ENCODE measurements around the gene TSPAN3. TPM values are rescaled to one million over a fixed set of nuclear protein-coding genes. Genes with fewer than 3 reads are reported as not detected.

TSPAN3 gene
- total and polyA plus RNA-seq, 4 donors, result 49.3 to 82.8 (median 78.7) TPM

DNA sequence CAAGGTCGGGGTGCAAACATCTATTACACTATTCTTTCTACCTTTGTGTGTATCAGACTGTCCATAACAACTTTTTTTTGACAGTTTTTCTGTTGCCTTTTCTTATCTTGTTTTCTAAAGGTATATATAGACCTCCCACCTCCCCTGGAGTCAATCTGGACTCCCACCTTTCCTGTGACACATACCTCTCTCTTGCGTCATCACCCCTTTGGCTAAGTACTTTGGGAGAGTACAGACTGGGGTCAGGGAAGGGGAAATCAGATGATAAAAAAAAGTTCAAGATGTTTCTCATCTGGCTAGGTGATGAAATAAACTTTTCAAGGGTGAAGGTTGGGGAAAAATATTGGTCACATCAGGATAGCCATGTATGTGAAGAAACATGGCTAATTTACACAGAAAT is 17.2 kb downstream of the TSPAN3 start:
- H3K27me3 ChIP-seq (ENCODE audit: control insufficient read depth in 4 of 4, insufficient read depth in 4 of 4, low read length in 3 of 4), result no peaks in the 10 kb centered on the region
- peaks cover 0 to 7% (median 3%) of the 10 kb centered on the region in 4 donors for H3K36me3 ChIP-seq (ENCODE audit: control insufficient read depth in 4 of 4, insufficient read depth in 3 of 4, low read depth in 1 of 4, low read length in 3 of 4)
- TF ChIP-seq FOXA2 (IDR thresholded peaks at IDR 0.05) (no peak), RXRA (IDR thresholded peaks at IDR 0.05) (no peak), FOXA1 (IDR thresholded peaks at IDR 0.05) (no peak), JUND (IDR thresholded peaks at IDR 0.05) (no peak), YY1 (IDR thresholded peaks at IDR 0.05) (no peak), NR2F2 (IDR thresholded peaks at IDR 0.05) (no peak), HNF4A (conservative IDR thresholded peaks at IDR 0.05) (no peak)
- TF ChIP-seq, protein P1, sequence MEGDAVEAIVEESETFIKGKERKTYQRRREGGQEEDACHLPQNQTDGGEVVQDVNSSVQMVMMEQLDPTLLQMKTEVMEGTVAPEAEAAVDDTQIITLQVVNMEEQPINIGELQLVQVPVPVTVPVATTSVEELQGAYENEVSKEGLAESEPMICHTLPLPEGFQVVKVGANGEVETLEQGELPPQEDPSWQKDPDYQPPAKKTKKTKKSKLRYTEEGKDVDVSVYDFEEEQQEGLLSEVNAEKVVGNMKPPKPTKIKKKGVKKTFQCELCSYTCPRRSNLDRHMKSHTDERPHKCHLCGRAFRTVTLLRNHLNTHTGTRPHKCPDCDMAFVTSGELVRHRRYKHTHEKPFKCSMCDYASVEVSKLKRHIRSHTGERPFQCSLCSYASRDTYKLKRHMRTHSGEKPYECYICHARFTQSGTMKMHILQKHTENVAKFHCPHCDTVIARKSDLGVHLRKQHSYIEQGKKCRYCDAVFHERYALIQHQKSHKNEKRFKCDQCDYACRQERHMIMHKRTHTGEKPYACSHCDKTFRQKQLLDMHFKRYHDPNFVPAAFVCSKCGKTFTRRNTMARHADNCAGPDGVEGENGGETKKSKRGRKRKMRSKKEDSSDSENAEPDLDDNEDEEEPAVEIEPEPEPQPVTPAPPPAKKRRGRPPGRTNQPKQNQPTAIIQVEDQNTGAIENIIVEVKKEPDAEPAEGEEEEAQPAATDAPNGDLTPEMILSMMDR (IDR thresholded peaks at IDR 0.05; ENCODE audit: low read depth, low read length, missing input control), result no peak
- H3K4me1 ChIP-seq (ENCODE audit: control insufficient read depth in 4 of 4, insufficient read depth in 4 of 4, low read length in 3 of 4), result peaks cover 0 to 7% (median 6%) of the 10 kb centered on the region in 4 donors
- H3K9me3 ChIP-seq (ENCODE audit: control insufficient read depth in 4 of 4, low read length in 3 of 4), result no peaks in the 10 kb centered on the region
- no peak overlapping the region for H3K9ac ChIP-seq (ENCODE audit: low read depth in 1 of 2, low read length in 2 of 2)
- DNase-seq (ENCODE audit: low spot score), result no peak
- 95% methylated on average over 2 of the region's 2 CpGs for WGBS
- no peak overlapping the region for H3K4me3 ChIP-seq (ENCODE audit: low read depth in 1 of 3, low read length in 3 of 3)
- H3K27ac ChIP-seq (ENCODE audit: low read depth in 1 of 2, low read length in 2 of 2), result no peak overlapping the region

DNA sequence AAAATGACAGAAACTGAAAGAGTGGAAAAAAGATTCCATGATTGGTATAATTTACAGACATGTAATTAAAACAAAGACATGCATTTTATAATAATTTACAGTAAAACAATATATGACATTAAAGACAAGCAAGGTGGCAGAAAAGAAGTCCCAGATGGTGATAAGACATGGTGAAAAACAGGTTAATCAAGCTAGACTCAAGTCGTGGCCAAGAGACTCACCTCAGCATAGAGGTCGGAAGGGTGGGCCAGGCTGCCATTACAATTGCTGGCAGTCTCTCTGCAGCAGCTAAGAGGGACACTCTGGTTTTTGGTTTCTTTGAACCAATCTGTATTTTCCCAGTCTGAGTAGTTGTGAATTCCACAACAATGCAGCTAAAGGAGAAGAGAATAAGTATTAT is 18.4 kb downstream of the TSPAN3 start:
- Histone ChIP-seq H3K27me3 (ENCODE audit: control insufficient read depth in 4 of 4, insufficient read depth in 4 of 4, low read length in 3 of 4) (no peaks in the 10 kb centered on the region), H3K27ac (ENCODE audit: low read depth in 1 of 2, low read length in 2 of 2) (no peak overlapping the region), H3K9me3 (ENCODE audit: control insufficient read depth in 4 of 4, low read length in 3 of 4) (no peaks in the 10 kb centered on the region), H3K4me3 (ENCODE audit: low read depth in 1 of 3, low read length in 3 of 3) (no peak overlapping the region), H3K9ac (ENCODE audit: low read depth in 1 of 2, low read length in 2 of 2) (no peak overlapping the region), H3K36me3 (ENCODE audit: control insufficient read depth in 4 of 4, insufficient read depth in 3 of 4, low read depth in 1 of 4, low read length in 3 of 4) (peaks cover 0 to 7% (median 3%) of the 10 kb centered on the region in 4 donors), H3K4me1 (ENCODE audit: control insufficient read depth in 4 of 4, insufficient read depth in 4 of 4, low read length in 3 of 4) (peaks cover 0 to 2% (median 0%) of the 10 kb centered on the region in 4 donors)
- 84% methylated on average over 2 of the region's 2 CpGs for WGBS
- DNase-seq (ENCODE audit: low spot score), result no peak
- TF ChIP-seq RXRA (IDR thresholded peaks at IDR 0.05) (no peak), JUND (IDR thresholded peaks at IDR 0.05) (no peak), HNF4A (conservative IDR thresholded peaks at IDR 0.05) (no peak), HNF4G (IDR thresholded peaks at IDR 0.05) (no peak), FOXA1 (IDR thresholded peaks at IDR 0.05) (no peak), EGR1 (IDR thresholded peaks at IDR 0.05; ENCODE audit: low read depth in 2 of 2) (no peak), TAF1 (conservative IDR thresholded peaks at IDR 0.05) (no peak), SP1 (IDR thresholded peaks at IDR 0.05) (no peak), YY1 (IDR thresholded peaks at IDR 0.05) (no peak), NR2F2 (IDR thresholded peaks at IDR 0.05) (no peak), RAD21 (IDR thresholded peaks at IDR 0.05) (no peak), FOXA2 (IDR thresholded peaks at IDR 0.05) (no peak), GABPA (IDR thresholded peaks at IDR 0.05 in 1 of 2, conservative IDR thresholded peaks at IDR 0.05 in 1 of 2) (no peak)
- TF ChIP-seq, protein P2, sequence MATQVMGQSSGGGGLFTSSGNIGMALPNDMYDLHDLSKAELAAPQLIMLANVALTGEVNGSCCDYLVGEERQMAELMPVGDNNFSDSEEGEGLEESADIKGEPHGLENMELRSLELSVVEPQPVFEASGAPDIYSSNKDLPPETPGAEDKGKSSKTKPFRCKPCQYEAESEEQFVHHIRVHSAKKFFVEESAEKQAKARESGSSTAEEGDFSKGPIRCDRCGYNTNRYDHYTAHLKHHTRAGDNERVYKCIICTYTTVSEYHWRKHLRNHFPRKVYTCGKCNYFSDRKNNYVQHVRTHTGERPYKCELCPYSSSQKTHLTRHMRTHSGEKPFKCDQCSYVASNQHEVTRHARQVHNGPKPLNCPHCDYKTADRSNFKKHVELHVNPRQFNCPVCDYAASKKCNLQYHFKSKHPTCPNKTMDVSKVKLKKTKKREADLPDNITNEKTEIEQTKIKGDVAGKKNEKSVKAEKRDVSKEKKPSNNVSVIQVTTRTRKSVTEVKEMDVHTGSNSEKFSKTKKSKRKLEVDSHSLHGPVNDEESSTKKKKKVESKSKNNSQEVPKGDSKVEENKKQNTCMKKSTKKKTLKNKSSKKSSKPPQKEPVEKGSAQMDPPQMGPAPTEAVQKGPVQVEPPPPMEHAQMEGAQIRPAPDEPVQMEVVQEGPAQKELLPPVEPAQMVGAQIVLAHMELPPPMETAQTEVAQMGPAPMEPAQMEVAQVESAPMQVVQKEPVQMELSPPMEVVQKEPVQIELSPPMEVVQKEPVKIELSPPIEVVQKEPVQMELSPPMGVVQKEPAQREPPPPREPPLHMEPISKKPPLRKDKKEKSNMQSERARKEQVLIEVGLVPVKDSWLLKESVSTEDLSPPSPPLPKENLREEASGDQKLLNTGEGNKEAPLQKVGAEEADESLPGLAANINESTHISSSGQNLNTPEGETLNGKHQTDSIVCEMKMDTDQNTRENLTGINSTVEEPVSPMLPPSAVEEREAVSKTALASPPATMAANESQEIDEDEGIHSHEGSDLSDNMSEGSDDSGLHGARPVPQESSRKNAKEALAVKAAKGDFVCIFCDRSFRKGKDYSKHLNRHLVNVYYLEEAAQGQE (IDR thresholded peaks at IDR 0.05), result no peak
- TF ChIP-seq, protein P3, sequence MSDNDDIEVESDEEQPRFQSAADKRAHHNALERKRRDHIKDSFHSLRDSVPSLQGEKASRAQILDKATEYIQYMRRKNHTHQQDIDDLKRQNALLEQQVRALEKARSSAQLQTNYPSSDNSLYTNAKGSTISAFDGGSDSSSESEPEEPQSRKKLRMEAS (IDR thresholded peaks at IDR 0.05), result no peak
- TF ChIP-seq, protein P4, sequence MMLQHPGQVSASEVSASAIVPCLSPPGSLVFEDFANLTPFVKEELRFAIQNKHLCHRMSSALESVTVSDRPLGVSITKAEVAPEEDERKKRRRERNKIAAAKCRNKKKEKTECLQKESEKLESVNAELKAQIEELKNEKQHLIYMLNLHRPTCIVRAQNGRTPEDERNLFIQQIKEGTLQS (IDR thresholded peaks at IDR 0.05), result no peak
- TF ChIP-seq, protein P5, sequence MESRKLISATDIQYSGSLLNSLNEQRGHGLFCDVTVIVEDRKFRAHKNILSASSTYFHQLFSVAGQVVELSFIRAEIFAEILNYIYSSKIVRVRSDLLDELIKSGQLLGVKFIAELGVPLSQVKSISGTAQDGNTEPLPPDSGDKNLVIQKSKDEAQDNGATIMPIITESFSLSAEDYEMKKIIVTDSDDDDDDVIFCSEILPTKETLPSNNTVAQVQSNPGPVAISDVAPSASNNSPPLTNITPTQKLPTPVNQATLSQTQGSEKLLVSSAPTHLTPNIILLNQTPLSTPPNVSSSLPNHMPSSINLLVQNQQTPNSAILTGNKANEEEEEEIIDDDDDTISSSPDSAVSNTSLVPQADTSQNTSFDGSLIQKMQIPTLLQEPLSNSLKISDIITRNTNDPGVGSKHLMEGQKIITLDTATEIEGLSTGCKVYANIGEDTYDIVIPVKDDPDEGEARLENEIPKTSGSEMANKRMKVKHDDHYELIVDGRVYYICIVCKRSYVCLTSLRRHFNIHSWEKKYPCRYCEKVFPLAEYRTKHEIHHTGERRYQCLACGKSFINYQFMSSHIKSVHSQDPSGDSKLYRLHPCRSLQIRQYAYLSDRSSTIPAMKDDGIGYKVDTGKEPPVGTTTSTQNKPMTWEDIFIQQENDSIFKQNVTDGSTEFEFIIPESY (IDR thresholded peaks at IDR 0.05), result no peak
- TF ChIP-seq, protein P1 (IDR thresholded peaks at IDR 0.05; ENCODE audit: low read depth, low read length, missing input control), result no peak

Measured in liver (tissue), 9 donors.